NCI-H2081 treated with DMSO at 0.1 percent for 48 hours (cell line): Measurements from ENCODE around the gene GRM1.

Source experiments
- DNase-seq: peaks from one replicate; lab custom pipeline; 2025; lab: John Stamatoyannopoulos, UW

The GRM1 gene

GRCh38 chr6:146277142-146277541 lies 248.3 kb downstream of the GRM1 start:
- no peak for DNase-seq

DNA sequence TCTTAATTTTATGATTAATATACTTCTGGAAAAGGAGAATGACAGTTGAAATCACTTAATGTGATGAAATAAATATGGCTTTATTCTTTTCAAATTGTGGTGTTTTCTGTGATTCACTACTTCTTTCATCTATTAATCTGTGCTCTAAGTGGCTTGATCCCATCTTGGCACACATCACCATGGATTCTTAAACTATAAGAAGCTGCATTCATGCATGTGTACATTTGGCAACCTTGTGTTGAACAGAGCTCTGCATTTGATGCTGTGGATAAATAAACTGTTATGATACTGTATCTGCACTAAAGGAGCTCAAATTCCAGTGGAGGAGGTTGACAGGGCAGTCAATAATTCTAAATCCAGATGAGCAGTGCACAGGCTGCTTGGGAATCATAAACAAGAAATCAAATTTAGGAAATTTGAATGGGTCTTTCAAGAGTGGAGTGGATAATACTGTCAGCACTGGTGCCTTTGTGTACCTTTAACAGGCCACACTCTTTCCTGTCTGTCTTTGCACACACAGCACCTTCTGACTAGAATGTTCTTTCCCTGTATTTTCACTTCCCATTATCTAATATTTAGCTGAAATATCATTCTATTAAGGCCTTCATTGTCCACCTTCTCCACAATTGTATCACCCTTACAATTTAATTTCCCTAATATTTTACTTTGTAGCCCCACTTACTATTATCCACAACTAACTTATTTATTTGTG lies 252.9 kb downstream of the GRM1 start:
- no peak for DNase-seq

DNA sequence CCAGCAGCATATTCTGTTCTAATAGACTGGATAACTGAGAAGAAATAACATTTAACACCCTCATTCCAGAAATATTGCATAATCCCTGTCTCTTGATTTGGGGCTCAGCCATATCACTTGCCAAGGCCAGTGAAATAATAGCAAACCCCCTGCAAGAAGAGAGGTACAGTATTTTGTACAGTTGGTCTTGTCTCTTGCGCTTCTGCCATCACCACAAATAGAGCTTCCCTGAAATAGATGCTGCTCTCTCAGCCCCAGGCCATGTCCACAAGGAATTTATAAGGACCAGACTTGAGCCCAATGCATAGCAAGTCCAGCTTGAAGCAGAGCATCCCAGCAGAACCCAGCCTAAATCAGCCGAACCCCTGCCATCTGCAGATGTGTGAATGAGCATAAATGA lies 254.0 kb downstream of the GRM1 start:
- no peak for DNase-seq

DNA sequence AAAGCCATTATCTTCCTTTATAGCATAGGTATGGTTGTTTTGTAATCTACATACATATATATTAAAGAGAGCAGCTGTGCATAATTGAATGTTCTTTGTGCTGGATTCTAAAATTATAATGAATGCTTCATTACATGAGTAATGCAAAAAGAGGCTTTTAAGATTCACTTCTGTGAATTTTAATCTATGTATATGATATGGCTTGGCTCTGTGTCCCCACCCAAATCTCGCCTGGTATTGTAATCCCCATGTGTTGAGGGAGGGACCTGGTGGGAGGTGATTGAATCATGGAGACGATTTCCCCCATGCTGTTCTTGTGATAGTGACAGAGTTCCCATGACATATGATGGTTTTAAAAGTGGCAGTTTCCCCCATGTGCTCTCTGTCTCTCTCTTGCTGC lies 255.4 kb downstream of the GRM1 start:
- DNase-seq = no peak

GRCh38 chr6:146286961-146287360 lies 258.1 kb downstream of the GRM1 start:
- no peak for DNase-seq

- DNase-seq = no peak
These were observed 259.0 kb downstream of the GRM1 start for GRCh38 chr6:146287691-146288369.

DNA sequence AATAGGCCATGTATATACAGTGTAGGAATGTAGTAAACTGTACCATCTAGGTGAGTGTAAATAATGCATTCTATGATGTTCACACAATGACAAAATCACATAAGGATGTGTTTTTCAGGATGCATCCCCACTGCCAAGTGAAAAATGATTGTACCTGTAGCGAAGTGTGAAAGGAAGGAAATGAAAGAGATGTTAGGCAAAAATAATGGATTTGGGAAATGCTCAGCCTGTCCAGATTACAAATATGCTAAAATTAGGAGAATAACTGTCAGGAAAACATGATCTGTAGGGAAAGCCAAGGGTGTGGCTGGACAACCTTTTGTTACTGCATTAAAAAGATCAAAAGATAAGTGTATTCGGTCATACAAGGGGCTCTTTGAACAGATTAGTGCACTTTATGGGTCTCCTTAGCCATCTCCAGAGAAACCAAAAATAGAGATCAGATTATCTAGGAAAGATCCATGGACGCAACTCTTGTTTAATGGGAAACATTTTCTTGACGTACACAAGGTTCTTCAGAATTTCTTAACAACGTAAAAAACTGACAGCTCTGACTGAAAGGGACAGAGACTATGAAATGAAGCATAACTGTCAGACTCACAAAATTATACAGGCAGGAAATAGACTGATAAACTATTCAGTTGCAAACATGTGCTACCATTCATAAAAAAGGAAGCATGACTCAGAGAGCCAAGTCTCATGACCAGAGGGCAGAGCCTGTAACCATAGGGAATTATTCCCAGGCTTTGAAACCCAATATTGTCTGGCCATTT lies 261.1 kb downstream of the GRM1 start:
- DNase-seq = no peak

DNA sequence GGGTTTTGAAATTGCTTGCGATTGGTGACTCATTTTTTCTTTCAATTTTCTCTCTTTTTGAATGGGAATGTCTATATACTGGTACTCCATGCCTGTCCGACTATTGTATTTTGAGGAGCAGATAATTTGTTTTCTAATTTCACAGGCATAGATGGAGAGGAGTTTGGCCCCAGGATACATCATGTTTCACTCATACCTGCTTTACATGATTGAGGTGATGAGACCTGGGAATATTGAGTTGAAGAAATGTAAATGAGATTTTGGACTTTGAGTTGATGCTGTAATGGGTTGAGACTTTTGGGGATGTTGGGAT lies 261.7 kb downstream of the GRM1 start:
- DNase-seq = no peak

GRCh38 chr6:146292506-146292905 lies 263.6 kb downstream of the GRM1 start:
- DNase-seq = no peak

- DNase-seq = no peak
These were observed 266.8 kb downstream of the GRM1 start for GRCh38 chr6:146295695-146296094.

DNA sequence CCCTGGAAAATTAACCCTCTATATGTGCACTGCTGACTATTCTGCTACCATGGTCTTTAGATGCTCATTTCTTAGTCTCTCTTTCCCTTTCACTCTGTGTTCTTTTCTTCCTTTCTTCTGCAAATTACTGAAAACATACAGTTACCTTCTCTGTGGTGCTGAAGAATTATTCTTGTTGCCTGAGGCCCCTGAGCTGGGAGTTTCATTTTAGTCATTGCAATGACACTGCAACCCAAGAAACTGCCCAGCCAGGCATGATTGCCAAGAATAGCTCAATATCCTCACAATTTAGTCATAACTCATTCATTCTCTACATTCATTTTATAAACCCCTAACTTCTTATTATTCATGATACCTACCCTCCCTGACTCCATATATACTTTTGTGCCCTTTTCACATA lies 269.0 kb downstream of the GRM1 start:
- no peak for DNase-seq

DNA sequence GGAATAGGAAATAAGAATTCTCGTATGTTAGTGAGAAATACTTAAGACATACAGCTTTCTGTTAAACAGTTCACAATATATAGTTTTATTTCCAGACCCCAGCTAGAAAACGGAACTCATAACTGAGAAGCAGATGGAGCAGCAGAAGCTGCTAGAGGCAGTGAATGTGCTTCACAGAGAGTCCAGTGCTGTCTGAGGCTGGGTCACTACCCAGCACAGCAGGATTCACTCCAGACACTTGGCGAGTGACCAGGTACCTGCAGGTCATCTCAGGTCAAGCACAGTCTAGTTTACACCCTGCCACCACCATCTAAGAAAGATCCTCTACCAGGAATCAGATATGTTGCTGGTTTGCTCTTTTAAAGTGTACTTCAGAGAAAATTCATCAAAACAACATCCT lies 271.7 kb downstream of the GRM1 start:
- no peak for DNase-seq

- no peak for DNase-seq
These were observed 272.9 kb downstream of the GRM1 start for GRCh38 chr6:146301764-146302163.

DNA sequence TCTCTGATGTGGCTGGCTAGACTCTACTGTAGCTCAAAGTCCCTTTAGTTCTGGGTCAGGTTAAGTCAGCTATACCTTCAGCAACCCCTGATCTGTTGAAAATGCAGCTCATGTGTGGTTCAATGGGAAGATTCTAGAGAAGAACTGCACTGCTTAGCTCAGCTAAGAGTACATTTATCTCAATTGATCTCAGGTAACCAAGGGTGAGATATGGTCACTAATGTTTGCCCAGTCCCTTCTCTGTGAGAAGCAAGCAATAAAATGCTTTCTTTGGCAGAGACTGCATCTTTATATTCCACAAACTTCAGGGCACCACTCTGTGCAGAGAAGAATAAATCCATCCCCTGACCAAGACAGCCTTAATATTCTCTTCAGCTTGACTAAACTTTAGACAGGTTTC lies 274.1 kb downstream of the GRM1 start:
- DNase-seq = no peak

- DNase-seq = no peak
These were observed 275.3 kb downstream of the GRM1 start for GRCh38 chr6:146304181-146304580.

DNA sequence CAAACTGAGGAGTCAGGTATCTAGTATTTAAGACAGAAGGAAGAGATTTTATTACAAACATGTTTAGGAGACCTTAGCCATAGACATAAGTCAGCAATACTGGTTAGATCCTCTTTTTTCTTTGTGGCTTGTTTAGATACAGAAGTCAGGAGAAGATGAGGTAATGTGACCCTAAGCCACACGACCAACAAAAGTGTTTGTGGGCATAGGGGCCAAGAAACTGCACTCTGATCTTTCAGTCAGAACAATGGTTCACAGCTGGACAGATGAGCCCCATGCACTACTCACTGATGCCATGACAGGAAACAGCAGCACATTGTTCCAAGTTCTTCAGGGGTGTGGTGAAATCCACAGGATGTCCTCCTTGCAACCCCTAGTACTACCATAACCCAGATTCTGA lies 276.2 kb downstream of the GRM1 start:
- DNase-seq = no peak

DNA sequence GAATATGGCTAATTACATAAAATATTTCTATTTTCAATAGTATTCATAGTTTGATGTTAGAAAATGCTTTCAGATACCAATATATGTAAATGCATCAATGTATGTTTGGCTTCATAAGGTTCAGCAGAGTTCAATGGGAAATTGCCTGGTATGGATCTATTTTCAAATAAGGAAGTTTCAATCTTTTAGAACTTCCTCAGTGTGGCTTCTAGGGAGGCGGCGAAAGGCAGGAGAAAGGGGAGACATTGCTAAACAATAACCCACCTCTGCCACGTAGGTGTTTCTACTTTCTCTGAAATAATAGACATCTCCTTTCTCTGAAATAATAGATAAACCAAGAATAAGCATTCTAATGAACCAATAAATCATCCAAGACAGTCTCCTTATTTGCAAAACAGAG lies 277.1 kb downstream of the GRM1 start:
- no peak for DNase-seq

DNA sequence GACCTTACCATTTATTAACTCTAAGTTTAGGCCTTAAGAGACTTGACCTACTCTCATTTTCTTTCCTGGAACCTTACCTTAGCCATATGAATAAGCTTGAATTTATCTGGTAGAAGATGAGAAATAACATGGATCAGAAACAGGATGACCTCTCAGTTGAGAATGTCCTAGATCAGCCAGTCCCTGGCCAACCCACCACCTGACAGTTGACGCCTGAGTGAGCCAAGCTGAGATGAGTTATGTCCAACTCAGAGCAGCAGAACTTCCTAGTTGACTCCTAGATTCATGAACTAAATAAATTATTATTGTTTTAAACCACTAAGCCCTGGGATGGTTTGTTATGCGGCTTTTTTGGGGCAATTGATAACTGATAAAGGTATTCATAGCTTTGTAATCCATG lies 281.8 kb downstream of the GRM1 start:
- no peak for DNase-seq

GRCh38 chr6:146311079-146311478 lies 282.2 kb downstream of the GRM1 start:
- no peak for DNase-seq

DNA sequence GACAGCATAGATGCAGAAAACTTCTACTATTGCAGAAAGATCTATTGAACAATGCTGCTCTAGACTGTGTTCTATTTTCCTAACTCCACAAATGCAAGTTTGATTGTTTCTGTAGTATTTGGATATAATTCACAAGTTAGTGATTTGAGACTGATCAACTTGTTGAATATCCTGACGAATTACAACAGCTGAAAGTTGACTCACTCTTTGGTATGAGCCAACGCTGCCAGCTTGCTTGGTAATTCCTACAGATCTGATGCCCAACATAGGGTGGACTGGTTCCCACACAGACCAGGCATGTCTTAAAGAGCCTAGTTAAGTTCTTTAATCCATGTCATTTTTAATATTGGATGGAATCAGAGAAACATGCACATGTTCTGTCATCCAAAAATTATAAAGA lies 283.7 kb downstream of the GRM1 start:
- no peak for DNase-seq

DNA sequence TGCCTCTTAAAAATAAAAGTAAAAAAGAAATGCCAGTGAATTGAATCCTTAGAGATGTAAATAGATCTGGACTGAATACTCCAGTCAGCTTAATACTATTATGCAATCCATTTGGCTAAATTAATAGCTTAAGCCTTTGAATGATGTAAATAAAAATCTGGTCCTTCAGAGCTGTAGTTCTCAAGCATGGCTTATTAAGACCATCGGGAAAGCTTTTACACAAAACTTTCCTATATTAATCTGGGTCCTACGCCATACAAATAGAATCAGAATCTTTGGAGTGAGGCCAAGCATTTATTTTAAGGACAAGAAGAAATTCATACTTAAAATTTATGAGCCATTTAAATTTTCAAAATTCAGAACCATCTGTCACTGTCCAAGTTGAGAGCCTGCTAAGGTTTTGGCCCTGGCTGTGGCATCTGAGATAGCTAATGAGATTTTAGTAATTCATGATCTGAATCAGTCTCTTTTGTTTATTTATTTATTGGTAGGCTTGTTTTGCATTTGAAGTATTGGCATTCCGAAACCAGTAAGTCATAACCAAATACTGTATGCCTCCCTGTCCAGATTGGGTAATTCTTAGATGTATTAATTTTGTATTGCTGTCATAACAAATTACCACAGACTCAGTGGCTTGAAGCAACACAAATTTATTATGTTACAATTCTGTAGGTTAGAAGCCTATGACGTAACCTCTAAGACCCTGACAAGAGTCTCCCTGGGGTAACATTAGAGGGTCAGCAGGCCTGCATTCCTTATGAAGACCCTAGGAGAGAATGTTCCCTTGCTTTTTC lies 286.7 kb downstream of the GRM1 start:
- DNase-seq = no peak

GRCh38 chr6:146316175-146316495 lies 287.3 kb downstream of the GRM1 start:
- DNase-seq = no peak

GRCh38 chr6:146331013-146331412 lies 302.2 kb downstream of the GRM1 start:
- DNase-seq = no peak
